HCEC 1CT (cell line): Measurements from ENCODE around the gene NCR3LG1.

Experiments
- DNase-seq: peaks from one replicate; pipeline ENCODE4 v3.0.0-alpha.2; 2017

NCR3LG1 gene, protein sequence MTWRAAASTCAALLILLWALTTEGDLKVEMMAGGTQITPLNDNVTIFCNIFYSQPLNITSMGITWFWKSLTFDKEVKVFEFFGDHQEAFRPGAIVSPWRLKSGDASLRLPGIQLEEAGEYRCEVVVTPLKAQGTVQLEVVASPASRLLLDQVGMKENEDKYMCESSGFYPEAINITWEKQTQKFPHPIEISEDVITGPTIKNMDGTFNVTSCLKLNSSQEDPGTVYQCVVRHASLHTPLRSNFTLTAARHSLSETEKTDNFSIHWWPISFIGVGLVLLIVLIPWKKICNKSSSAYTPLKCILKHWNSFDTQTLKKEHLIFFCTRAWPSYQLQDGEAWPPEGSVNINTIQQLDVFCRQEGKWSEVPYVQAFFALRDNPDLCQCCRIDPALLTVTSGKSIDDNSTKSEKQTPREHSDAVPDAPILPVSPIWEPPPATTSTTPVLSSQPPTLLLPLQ

GRCh38 chr11:17351510-17352176 is at the start of gene NCR3LG1:
Gene NCR3LG1, plus strand, starts transcription at chr11:17351800. Its CDS starts 170 bp downstream, at chr11:17351970.
- DNase-seq = peak; percentile 68

- DNase-seq = no peak
Observed at GRCh38 chr11:17313349-17314231, 38.0 kb upstream of the NCR3LG1 start.

DNA sequence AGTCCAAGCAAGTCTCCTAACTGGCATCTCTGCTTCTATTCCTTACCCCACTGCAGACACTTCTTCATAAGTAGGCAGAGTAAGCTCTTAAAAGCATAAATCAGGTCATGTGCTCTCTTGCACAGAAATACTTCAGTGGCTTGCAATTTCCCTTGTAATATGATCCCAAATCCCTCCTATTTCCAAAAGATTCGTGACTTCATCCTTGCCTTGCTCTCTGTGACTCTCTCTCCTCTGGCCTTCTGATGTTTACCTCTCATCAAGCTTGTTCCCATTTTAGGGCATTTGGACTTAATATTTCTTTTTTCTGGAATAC is 37.4 kb upstream of the NCR3LG1 start:
- DNase-seq = peak; percentile 94

- DNase-seq = no peak
Observed at GRCh38 chr11:17314904-17315426, 36.6 kb upstream of the NCR3LG1 start.

DNA sequence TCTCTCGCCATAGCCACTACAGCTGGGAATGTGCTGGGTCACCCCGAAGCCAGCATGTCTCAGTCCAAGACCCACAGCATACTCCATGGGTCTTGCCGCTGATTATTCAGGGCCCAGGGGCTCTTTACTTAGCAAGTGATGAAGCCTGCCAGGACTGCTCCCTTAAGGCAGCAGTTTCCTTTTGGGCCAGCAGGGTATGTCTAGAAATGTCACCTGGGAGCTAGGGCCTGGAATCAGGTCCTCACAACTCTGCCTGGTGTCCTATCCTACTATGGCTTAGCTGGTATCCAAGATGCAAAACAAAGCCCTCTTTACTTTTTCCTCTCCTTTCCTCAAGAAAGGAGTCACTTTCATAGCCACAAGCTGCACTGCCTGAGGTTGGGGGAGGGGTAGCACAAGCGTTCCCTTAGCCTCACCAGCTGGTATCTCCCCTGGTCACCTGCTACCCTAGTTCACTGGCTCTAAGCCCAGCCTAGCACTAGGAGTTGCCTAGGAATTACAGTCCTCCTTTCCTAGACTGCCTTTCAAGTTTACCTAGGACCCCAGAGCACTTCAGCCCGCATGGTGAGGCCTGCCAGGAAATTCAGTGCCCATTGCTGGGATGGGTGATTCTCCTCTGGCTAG is 22.6 kb upstream of the NCR3LG1 start:
- no peak for DNase-seq

DNA sequence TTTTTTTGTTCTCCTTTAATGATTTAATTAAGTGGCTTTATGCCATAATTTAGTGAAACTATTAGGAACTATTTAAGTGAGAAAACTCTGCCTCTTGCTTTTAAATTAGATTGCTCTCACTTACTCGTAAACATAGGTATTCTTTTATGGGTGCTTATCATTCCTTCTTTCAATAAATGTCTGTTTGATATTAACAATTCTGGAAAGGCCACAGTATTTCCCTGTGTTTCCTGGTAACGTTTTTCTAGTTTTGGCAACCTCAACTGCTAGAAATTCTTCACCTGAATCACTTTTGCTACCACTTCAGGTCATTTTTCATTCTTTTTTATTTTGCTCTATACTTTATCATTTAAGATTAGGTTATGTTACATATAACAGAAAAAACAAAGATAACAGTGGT is 19.9 kb upstream of the NCR3LG1 start:
- no peak for DNase-seq

DNA sequence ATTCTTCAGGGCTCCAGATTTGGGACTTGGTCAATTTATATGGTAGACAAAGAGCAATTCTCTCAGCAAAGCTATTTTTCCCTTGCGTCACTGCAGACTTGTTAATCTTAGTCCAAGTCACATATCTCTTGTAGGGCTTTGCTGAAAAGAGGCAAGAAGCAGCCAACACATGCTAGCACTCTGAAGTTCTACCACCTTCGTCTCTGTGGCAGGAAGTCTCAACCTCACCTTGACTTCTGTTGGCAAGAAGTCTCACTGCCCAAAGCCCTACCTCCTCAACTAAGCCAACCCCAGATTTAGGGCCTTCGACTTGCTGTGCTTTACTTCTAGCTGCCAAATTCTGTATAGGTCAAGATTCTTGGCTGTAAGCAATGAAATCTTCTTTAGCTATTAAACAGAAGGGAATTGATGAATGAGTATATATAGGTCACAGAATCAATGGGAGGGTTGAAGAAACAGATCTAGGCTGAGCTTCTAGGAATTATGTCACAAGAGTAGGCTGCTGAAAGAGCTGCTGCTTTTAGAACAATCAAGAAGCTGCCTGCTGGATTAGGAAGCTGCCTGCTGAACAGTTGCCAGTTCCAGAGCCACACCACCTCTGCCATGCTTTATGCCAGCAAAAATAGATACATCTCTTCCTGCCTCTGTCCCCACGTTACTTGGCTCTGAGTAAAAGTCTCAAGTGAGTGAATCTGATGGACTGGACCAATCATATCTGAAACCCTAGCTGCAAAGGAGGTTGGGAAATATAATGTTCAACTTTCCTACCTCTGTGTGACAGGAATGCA is 17.6 kb upstream of the NCR3LG1 start:
- DNase-seq = no peak

DNA sequence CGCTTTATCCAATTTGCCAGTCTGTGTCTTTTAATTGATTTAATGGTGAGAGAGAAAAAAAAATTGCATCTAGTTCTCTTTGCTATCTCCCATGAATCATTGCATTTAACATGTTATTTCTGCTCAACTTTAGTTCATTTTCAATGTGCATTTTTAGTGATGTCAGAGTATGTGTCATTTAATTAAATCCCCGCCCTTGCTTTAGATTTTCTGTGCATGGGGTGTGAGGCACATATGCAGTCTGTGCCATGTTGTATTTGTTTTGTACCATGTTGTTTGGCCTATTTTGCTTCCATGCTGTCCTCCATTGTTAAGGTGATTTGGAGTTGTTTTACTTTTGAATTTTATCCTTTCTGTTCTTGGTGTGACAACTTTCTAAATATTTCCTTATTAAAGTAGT is 8.3 kb upstream of the NCR3LG1 start:
- DNase-seq = no peak

GRCh38 chr11:17343907-17344306 is 7.7 kb upstream of the NCR3LG1 start:
- DNase-seq = peak; percentile 87

DNA sequence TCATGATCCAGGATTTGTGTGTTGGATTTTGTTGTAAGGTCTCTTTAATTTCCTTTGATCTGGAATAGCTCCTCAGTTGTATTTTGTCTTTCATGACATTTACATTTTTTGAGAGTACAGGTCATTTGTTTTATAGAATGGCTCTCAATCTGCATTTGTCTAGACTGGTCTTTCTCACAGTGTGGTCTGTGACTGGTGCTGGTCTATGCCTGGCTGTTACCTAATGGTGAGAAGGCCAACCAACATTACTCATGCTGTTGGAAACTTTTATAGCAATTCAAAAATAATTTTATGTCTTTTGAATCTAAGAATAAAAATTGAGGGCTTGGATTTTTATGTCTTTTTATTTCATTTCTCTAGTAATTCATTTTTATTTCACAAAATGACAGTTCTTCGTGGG is 3.9 kb upstream of the NCR3LG1 start:
- no peak for DNase-seq

DNA sequence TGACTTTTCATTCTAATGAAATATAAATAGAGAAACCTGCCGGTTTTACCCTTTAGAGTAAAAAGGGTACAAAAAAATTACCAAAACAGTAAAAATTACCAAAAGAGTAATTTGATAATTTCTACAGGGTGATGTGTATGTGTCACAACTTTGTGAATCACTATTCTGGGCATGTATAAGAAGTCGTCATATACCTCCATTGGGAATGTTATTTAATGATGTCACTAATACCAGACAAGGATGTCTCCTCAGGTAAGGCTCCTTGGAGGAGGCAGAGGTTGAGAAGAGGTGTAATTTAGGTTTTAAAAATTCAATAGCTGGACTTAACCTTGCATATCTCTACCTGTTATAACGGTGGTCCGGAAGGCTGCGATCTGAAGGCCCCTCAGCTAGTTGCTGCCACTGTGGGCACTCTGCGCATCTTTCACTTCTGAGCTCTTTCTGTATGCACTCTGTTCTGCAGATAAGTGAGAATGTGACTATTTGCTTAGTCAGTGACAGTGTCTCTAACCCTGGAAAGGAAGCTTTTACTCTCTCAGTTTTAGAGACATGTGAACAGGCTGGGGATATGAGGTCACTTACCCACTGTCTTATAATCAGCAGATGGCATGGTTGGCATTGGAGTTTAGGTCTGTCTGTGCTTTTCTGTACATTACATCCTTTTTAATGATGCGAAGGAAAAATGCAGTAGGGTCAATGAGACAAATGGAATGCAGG is 987 bp upstream of the NCR3LG1 start:
- no peak for DNase-seq

GRCh38 chr11:17351172-17351509 is 459 bp upstream of the NCR3LG1 start:
- no peak for DNase-seq

DNA sequence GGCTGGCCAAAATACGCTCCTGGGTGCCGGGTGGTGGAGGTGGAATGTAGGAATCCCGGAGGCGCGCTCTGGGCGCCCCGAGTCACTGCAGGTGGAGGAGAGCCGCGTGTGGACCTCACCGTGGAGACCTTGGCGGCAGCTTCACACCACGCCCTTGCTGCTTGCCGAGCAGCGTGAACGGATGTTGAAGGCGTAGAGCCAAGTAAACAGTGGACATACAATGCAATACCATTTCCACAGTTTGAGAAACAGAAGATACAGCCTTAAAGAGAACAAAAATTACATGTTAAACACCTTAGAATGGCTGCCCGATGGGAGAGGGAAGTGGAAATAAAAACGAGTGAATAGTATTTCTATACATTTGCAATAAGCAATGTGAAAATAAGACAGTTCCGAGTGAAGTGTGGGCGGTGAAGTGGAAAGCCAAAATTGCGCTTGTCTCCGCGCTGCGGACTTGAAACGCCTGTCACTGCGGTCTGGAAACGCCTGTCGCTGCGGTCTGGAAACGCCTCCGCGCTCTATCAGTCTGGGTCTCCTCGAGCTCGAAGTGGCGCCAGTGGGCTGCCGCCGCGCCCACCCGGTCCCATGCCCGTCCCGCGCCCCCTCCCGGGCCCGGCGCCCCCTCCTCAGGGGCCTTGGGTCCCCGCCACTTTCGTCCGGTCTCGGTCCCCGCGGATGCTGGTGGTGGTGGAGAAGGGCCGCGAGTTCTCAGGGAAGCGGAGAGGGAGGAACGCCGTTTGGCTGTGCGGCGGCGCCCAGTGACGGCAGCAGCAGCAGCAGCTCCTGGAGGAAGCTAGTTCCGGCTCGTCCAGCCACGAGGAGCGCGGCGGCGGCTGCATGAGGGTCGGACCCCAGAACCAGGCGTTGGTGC is 1.6 kb downstream of the NCR3LG1 start:
- peak; percentile 85 for DNase-seq

DNA sequence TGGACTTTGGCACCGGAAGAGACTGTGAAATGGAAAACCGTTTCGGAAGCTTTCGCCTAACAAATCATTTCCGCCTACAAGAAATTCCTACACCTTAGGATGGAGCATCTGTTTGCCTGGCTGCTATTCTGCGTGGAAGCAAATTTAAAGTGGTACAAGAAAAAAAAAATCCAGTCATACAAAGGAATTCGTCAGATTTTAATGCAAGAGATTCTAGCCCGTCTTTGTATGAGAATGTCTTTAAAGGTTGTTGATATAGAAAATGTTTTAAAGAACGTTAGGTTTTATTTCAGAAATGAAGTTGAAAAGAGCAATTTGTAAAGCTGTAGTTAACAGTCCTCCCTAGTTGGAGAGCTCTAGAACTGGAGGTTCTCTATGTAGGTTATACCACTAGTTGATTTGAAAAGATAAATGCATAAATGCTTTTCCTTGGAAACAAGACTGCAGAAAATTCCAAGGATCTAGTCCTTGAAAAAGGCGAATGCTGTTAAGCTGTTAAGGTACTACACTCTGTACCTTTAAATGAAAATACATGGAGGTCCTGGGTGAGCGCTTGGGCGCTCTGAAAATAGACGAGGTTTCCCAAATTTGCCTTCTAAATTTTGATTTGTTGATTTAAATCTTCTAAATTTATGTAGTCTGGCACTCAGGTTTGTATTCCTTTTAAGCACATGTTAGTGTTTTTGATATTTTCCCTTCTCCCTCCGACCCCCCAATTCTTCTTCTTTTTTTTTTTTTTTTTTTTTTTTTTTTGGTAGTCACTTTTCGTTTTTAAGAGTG is 2.4 kb downstream of the NCR3LG1 start:
- no peak for DNase-seq

DNA sequence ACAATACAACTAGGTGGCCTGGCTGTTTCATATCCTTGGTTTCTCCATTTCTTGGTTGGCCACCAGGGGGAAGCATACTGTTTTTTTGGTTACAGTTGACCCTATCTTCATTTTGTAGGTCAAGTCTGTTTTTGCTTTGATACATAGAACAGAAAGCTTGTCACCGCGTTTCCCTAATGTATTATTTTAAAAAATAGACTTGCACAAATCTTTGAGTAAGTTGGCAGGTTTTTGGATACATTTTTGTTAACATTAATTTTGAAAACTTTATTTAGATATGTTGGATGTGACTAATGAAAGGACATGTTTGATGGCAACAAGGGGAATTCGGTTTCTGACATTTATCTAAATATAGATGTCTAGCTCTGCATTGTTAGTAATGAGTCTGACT is 3.0 kb downstream of the NCR3LG1 start:
- DNase-seq = peak; percentile 66

DNA sequence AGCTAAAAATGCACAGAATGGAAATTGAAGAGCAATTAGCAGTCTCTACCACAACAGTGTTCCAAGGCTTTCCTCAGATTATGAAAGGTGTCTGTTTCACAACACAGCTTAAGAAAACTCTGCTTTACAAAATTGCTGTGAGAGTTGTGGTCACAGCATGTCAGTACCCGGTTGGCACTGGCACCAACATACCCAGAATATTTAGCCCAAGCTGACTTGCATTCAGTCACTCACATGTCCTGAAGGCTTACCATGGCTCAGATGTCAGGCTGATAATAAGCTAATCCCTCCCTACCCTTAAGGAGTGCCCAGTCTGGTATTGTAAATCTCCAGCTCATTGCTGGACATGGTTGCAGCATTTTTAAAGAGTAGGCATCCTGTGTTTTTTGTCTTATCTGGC is 14.9 kb downstream of the NCR3LG1 start:
- no peak for DNase-seq

- DNase-seq = no peak
Observed at GRCh38 chr11:17368551-17368950, 17.0 kb downstream of the NCR3LG1 start.

- DNase-seq = no peak
Observed at GRCh38 chr11:17369094-17369493, 17.5 kb downstream of the NCR3LG1 start.

DNA sequence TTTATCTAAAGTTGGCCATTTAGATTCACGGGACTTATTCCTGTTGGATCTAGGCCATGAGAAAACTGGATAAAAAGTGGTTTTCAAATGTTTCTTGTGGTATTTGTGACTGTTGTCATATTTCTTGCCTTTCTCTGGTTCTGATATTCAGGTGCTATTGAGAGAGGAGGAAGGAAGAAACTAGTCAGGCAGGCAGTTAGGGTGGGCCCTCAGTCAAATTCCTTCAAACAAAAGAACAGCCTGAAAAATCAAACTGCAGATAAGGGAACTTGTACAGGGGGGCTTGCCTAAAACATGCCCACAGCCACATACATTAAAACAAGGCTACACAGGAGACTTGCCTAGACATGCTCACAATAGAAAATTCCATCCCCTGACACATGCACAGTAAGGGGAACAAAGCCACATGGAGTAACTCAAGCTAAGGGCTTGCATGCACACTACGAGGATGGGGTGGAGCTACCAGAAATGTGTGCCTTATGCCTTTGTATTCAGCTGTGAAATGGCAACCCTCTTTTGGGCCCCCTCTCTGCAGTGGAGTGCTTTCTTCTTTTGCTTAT is 18.2 kb downstream of the NCR3LG1 start:
- no peak for DNase-seq
